Mammary epithelial cell (primary cell): ENCODE results near the gene NEK10.

Experiments
- CTCF ChIP-seq, 2 donors: IDR thresholded peaks in 1 of 2; conservative IDR thresholded peaks in 1 of 2; 2 replicates each; pipeline ENCODE4 v1.5.1; 2011 to 2012; ENCODE audit warnings: inconsistent platforms in 2 of 2, low read length in 2 of 2, mild to moderate bottlenecking in 2 of 2, control low read depth in 1 of 2, low read depth in 1 of 2; ENCODE audit not compliant: insufficient read depth in 1 of 2; ENCODE audit errors: extremely low read depth in 1 of 2
- EZH2 ChIP-seq: IDR thresholded peaks from 2 replicates; pipeline ENCODE4 v1.6.1; 2012; ENCODE audit warnings: low read length, inconsistent platforms, borderline replicate concordance

GRCh38 chr3:27074914-27075313 lies 294.3 kb downstream of the NEK10 start:
- TF ChIP-seq CTCF (conservative IDR thresholded peaks at IDR 0.05 in 1 of 2, IDR thresholded peaks at IDR 0.05 in 1 of 2; ENCODE audit: extremely low read depth in 1 of 2, insufficient read depth in 1 of 2, low read depth in 1 of 2, low read length in 2 of 2) (no peak), EZH2 (no peak)
